H1 (cell line): ENCODE data around the gene SF3A2. TPM values are rescaled to one million over a fixed set of nuclear protein-coding genes. Genes with fewer than 3 reads are reported as not detected.

ENCODE experiments used
- CTCF ChIA-PET: fragments of 300-600 bp; sonication (Branson Sonifier 250); formaldehyde crosslinking; loops from one replicate; lab custom pipeline; 2021; ENCODE audit not compliant: partially characterized antibody; lab: Charles Lee
- POLR2A ChIA-PET: fragments of 300-600 bp; sonication (Branson Sonifier 250); formaldehyde crosslinking; loops from one replicate; lab custom pipeline; 2021; ENCODE audit warnings: inconsistent platforms; ENCODE audit not compliant: partially characterized antibody; lab: Charles Lee
- DNase-seq, 2 experiments: peaks; one replicate each; pipeline versions ENCODE4 v3.0.0 to v3.0.0-alpha.2; 2010 to 2022; ENCODE audit warnings: low spot score in 2 of 2, low read depth in 1 of 2, mixed read lengths in 1 of 2
- FAIRE-seq: peaks from 2 replicates; lab custom pipeline; 2011; peaks lifted over from hg19 to GRCh38; lab: Jason Lieb, UNC
- H2AFZ ChIP-seq: 2 replicates; pipeline ENCODE4 v1.8.1; 2012; ENCODE audit warnings: low read length, inconsistent platforms
- H2AK5ac ChIP-seq: 2 replicates; pipeline ENCODE4 v1.6.1; 2013; ENCODE audit warnings: low read depth, low read length
- H2BK120ac ChIP-seq: replicated peaks from 2 replicates; pipeline ENCODE3; 2013; ENCODE audit warnings: low read depth, low read length, inconsistent platforms
- H2BK12ac ChIP-seq: 2 replicates; pipeline ENCODE4 v1.6.1; 2013; ENCODE audit warnings: low read depth, low read length
- H2BK15ac ChIP-seq: 2 replicates; pipeline ENCODE4 v1.6.1; 2013; ENCODE audit warnings: low read length
- H2BK20ac ChIP-seq: 2 replicates; pipeline ENCODE4 v1.6.1; 2013; ENCODE audit warnings: low read length
- H2BK5ac ChIP-seq: 2 replicates; pipeline ENCODE4 v1.6.1; 2013; ENCODE audit warnings: low read depth, low read length
- H3K14ac ChIP-seq: 2 replicates; pipeline ENCODE4 v1.6.1; 2013; ENCODE audit warnings: inconsistent platforms; ENCODE audit not compliant: insufficient read length
- H3K18ac ChIP-seq: 2 replicates; pipeline ENCODE4 v1.6.1; 2013; ENCODE audit warnings: low read length; ENCODE audit errors: extremely low read depth
- H3K23ac ChIP-seq: 2 replicates; pipeline ENCODE4 v1.6.1; 2013; ENCODE audit warnings: inconsistent platforms; ENCODE audit not compliant: insufficient read length
- H3K23me2 ChIP-seq: 2 replicates; pipeline ENCODE4 v1.6.1; 2013; ENCODE audit warnings: low read depth, low read length
- H3K27ac ChIP-seq: 2 replicates; pipeline ENCODE4 v1.6.1; 2011; ENCODE audit warnings: low read depth, low read length, inconsistent platforms
- H3K27me3 ChIP-seq, 4 experiments: replicated peaks in 1 of 4; 1 replicate in 1 of 4; 2 replicates in 3 of 4; pipeline versions ENCODE4 v1.6.1 to v1.8.1; 2011 to 2013; ENCODE audit warnings: low read length in 3 of 4, mild to moderate bottlenecking in 3 of 4, inconsistent platforms in 2 of 4, mixed read lengths in 2 of 4, moderate library complexity in 1 of 4; ENCODE audit not compliant: control insufficient read depth in 3 of 4, insufficient read depth in 3 of 4; ENCODE audit errors: extremely low read depth in 1 of 4
- H3K36me3 ChIP-seq, 4 experiments: 2 replicates each; pipeline versions ENCODE4 v1.6.1 to v1.8.1; 2011 to 2013; ENCODE audit warnings: mild to moderate bottlenecking in 4 of 4, low read length in 3 of 4, moderate library complexity in 2 of 4, control low read depth in 1 of 4, inconsistent platforms in 1 of 4; ENCODE audit not compliant: insufficient read depth in 4 of 4, control insufficient read depth in 2 of 4
- H3K4ac ChIP-seq: replicated peaks from 2 replicates; pipeline ENCODE3; 2013; ENCODE audit warnings: low read length, low read depth, mixed read lengths, inconsistent platforms; ENCODE audit not compliant: insufficient read length
- H3K4me1 ChIP-seq, 4 experiments: replicated peaks in 1 of 4; 1 replicate in 1 of 4; 2 replicates in 3 of 4; pipeline versions ENCODE4 v1.6.1 to v1.8.1; 2011 to 2013; ENCODE audit warnings: low read length in 3 of 4, inconsistent platforms in 2 of 4, mixed read lengths in 1 of 4; ENCODE audit not compliant: insufficient read depth in 4 of 4, control insufficient read depth in 3 of 4
- H3K4me2 ChIP-seq, 2 experiments: 2 replicates each; pipeline versions ENCODE4 v1.6.1 to v1.8.1; 2011 to 2013; ENCODE audit warnings: low read depth in 2 of 2, low read length in 2 of 2, control low read depth in 1 of 2, inconsistent platforms in 1 of 2, mild to moderate bottlenecking in 1 of 2; ENCODE audit not compliant: insufficient read depth in 1 of 2
- H3K4me3 ChIP-seq, 4 experiments: fragments of 200-600, 300-600 bp in 1 of 4; sonication (generic), shearing (Covaris generic), sonication (Bioruptor Twin) in 1 of 4; 2 replicates each; pipeline versions ENCODE4 v1.5.1 to v1.8.1; 2011 to 2016; ENCODE audit warnings: low read length in 4 of 4, low read depth in 3 of 4, control low read depth in 2 of 4, inconsistent platforms in 2 of 4, mild to moderate bottlenecking in 2 of 4, mixed read lengths in 1 of 4, moderate library complexity in 1 of 4; ENCODE audit not compliant: insufficient read depth in 2 of 4; ENCODE audit errors: extremely low read depth in 1 of 4
- H3K56ac ChIP-seq: replicated peaks from 2 replicates; pipeline ENCODE3; 2013; ENCODE audit warnings: low read depth, mild to moderate bottlenecking, mixed read lengths, low read length, inconsistent platforms; ENCODE audit not compliant: insufficient read length
- H3K79me1 ChIP-seq: 2 replicates; pipeline ENCODE4 v1.6.1; 2013; ENCODE audit warnings: low read depth, low read length, control low read depth
- H3K79me2 ChIP-seq, 2 experiments: 2 replicates each; pipeline versions ENCODE4 v1.6.1 to v1.8.1; 2012 to 2013; ENCODE audit warnings: low read length in 2 of 2, mild to moderate bottlenecking in 2 of 2, inconsistent platforms in 1 of 2; ENCODE audit not compliant: insufficient read depth in 2 of 2, control insufficient read depth in 1 of 2
- H3K9ac ChIP-seq, 4 experiments: replicated peaks in 1 of 4; 1 replicate in 1 of 4; 2 replicates in 3 of 4; pipeline versions ENCODE4 v1.6.1 to v1.8.1; 2011 to 2013; ENCODE audit warnings: low read depth in 3 of 4, low read length in 3 of 4, control low read depth in 2 of 4, mild to moderate bottlenecking in 2 of 4, moderate library complexity in 2 of 4, inconsistent platforms in 1 of 4; ENCODE audit errors: extremely low read depth in 1 of 4
- H3K9me3 ChIP-seq, 2 experiments: 2 replicates each; pipeline versions ENCODE4 v1.6.1 to v1.8.1; 2012 to 2013; ENCODE audit warnings: mild to moderate bottlenecking in 2 of 2, moderate library complexity in 2 of 2, control low read depth in 1 of 2, inconsistent platforms in 1 of 2, low read depth in 1 of 2, low read length in 1 of 2, mixed read lengths in 1 of 2; ENCODE audit not compliant: insufficient read depth in 2 of 2
- H4K20me1 ChIP-seq, 2 experiments: replicated peaks in 1 of 2; 2 replicates each; pipeline versions ENCODE3 to v1.8.1; 2011 to 2013; ENCODE audit warnings: inconsistent platforms in 2 of 2, low read length in 2 of 2, mild to moderate bottlenecking in 1 of 2; ENCODE audit not compliant: insufficient read depth in 2 of 2, control insufficient read depth in 1 of 2
- H4K5ac ChIP-seq: 2 replicates; pipeline ENCODE4 v1.6.1; 2013; ENCODE audit warnings: low read length, low read depth, mixed read lengths, inconsistent platforms; ENCODE audit not compliant: insufficient read length
- H4K8ac ChIP-seq: 2 replicates; pipeline ENCODE4 v1.8.0; 2013; ENCODE audit warnings: mild to moderate bottlenecking, moderate library complexity, low read length, inconsistent platforms; ENCODE audit not compliant: insufficient read depth; ENCODE audit errors: extremely low read depth
- H4K91ac ChIP-seq: replicated peaks from 2 replicates; pipeline ENCODE3; 2013; ENCODE audit warnings: low read length, mixed read lengths, inconsistent platforms; ENCODE audit not compliant: insufficient read length
- EZH2 ChIP-seq: fragments of 200-600 bp; sonication (generic); IDR thresholded peaks from 2 replicates; pipeline ENCODE4 v1.7.1; 2012; ENCODE audit warnings: low read depth, mild to moderate bottlenecking, moderate library complexity, low read length, inconsistent platforms; ENCODE audit not compliant: severe bottlenecking
- GABPA ChIP-seq: IDR thresholded peaks from 2 replicates; pipeline ENCODE4 v1.6.1; 2011; ENCODE audit warnings: mild to moderate bottlenecking, low read length, moderate library complexity, borderline replicate concordance; ENCODE audit not compliant: insufficient read depth
- GTF2F1 ChIP-seq: IDR thresholded peaks from 2 replicates; pipeline ENCODE4 v1.6.1; 2012; ENCODE audit warnings: low read depth, low read length, improper control_type of control experiment, borderline replicate concordance
- MAFK ChIP-seq: IDR thresholded peaks from 2 replicates; pipeline ENCODE4 v1.6.1; 2012; ENCODE audit warnings: low read depth, mild to moderate bottlenecking, improper control_type of control experiment, low read length
- NRF1 ChIP-seq: IDR thresholded peaks from 2 replicates; pipeline ENCODE4 v1.6.1; 2011; ENCODE audit warnings: mild to moderate bottlenecking, low read depth, low read length, improper control_type of control experiment
- RXRA ChIP-seq: IDR thresholded peaks from 2 replicates; pipeline ENCODE4 v1.6.1; 2011; ENCODE audit warnings: low read depth, mild to moderate bottlenecking, low read length, moderate library complexity; ENCODE audit not compliant: insufficient read depth
- SAP30 ChIP-seq: fragments of 300-600 bp; sonication (generic); IDR thresholded peaks from 2 replicates; pipeline ENCODE4 v1.7.1; 2012; ENCODE audit warnings: low read length, moderate library complexity, mild to moderate bottlenecking, inconsistent platforms; ENCODE audit not compliant: insufficient read depth, insufficient replicate concordance
- SIN3A ChIP-seq, 2 experiments: IDR thresholded peaks in 1 of 2; conservative IDR thresholded peaks in 1 of 2; 2 replicates each; pipeline ENCODE4 v1.6.1; 2011 to 2012; ENCODE audit warnings: low read length in 2 of 2, improper control_type of control experiment in 1 of 2, low read depth in 1 of 2, mild to moderate bottlenecking in 1 of 2
- SP1 ChIP-seq: IDR thresholded peaks from 2 replicates; pipeline ENCODE4 v1.6.1; 2011; ENCODE audit warnings: low read depth, low read length
- YY1 ChIP-seq: IDR thresholded peaks from 2 replicates; pipeline ENCODE4 v1.6.1; 2011; ENCODE audit warnings: low read depth, mild to moderate bottlenecking, low read length
- WGBS, 2 experiments: shearing (Covaris generic) in 1 of 2; methylation state at CpG; one replicate each; pipeline versions ENCODE4 v1.1.6 to v1.1.7; 2013 to 2015; ENCODE audit warnings: low lambda C conversion rate in 2 of 2, mixed read lengths in 2 of 2, inconsistent platforms in 1 of 2, low coverage in 1 of 2, missing lambda C conversion rate in 1 of 2; ENCODE audit not compliant: insufficient replicate concordance in 2 of 2, insufficient coverage in 1 of 2, insufficient read length in 1 of 2; ENCODE audit errors: extremely low coverage in 1 of 2, missing lambda C conversion rate in 1 of 2; 5-methylcytosine and 5-hydroxymethylcytosine counted together
- polyA plus RNA-seq, 7 experiments: library from polyadenylated mRNA; depleted of rRNA in 3 of 7; stranded (reverse) in 5 of 7; unstranded in 2 of 7; fragments of >200 nt in 5 of 7; fragments of 200-250 nt in 2 of 7; gene quantifications; 1 replicate in 5 of 7; 2 replicates in 1 of 7; 4 replicates in 1 of 7; pipeline versions ENCODE4 v1.2.1 to v1.2.3, GENCODE V29; 2011 to 2013; ENCODE audit warnings: missing spikeins in 2 of 7, mixed read lengths in 2 of 7
- total RNA-seq: library from RNA; stranded (reverse); fragmentation: NEBNext Ultra II Directional; extraction: Animal tissue kit (Norgen Biotek cat#: 25700); gene quantifications from 2 replicates; pipeline ENCODE4 v1.2.1, GENCODE V29; 2021

Gene SF3A2
- total and polyA plus RNA-seq, 2 of the 8 experiments (the other 6 are each of a cell fraction or from before 2014, with no cell fraction given) = 15.3 to 146 TPM

GRCh38 chr19:2282062-2282861, 45.6 kb downstream of the SF3A2 start, which contains the start of gene PEAK3:
Gene PEAK3, minus strand, starts transcription at chr19:2282175. Its CDS starts 1,244 bp downstream, at chr19:2280931.
- Histone ChIP-seq H4K20me1 (peaks cover 0 to 4% of the 10 kb centered on the region in 2 experiments), H3K9ac (no peak within 1 kb of the TSS), H3K36me3 (no peaks in the 10 kb centered on the region), H2BK20ac (no peak within 1 kb of the TSS), H2AFZ (no peak within 1 kb of the TSS), H2BK120ac (no peak within 1 kb of the TSS), H3K14ac (no peak within 1 kb of the TSS), H3K23me2 (peaks cover 5% of the 10 kb centered on the region; the same call in 1 of the 2 replicates), H3K18ac (no peak within 1 kb of the TSS), H2BK12ac (no peak within 1 kb of the TSS), H3K4me1 (peaks cover 0 to 5% (median 0%) of the 10 kb centered on the region in 4 experiments; a peak in 2 of 7 replicates), H4K5ac (no peak within 1 kb of the TSS), H3K27me3 (peaks cover 0 to 23% (median 16%) of the 10 kb centered on the region in 4 experiments; a peak in 6 of 7 replicates), H4K8ac (peak within 1 kb of the TSS; percentile 31; the same call in 1 of the 2 replicates), H2AK5ac (no peak within 1 kb of the TSS), H3K79me1 (no peaks in the 10 kb centered on the region), H3K27ac (no peak within 1 kb of the TSS), H2BK15ac (no peak within 1 kb of the TSS), H3K56ac (no peak within 1 kb of the TSS), H3K9me3 (no peaks in the 10 kb centered on the region), H3K4me2 (peak within 1 kb of the TSS; percentile 79 to 83), H3K4ac (no peak within 1 kb of the TSS), H2BK5ac (no peak within 1 kb of the TSS), H3K23ac (no peak within 1 kb of the TSS), H3K4me3 (peak within 1 kb of the TSS; percentile 28 to 64 (median 44)), H3K79me2 (no peaks in the 10 kb centered on the region), H4K91ac (no peak within 1 kb of the TSS)
- WGBS, 2 experiments = 8% methylated on average over 33 of the region's 41 CpGs; no CpG with 5 or more reads in 1 of the 2 experiments
- peak in 1 of 2 experiments; percentile 79 for DNase-seq
- no peak for FAIRE-seq
- ChIA-PET CTCF (interaction anchor here (0.9 to 1.4 kb wide), 3 partner anchors 17 to 36 kb away, joined by 3 to 5 read pairs (median 3); no protein-coding TSS in a partner anchor), POLR2A (interaction anchor here (1.0 to 2.1 kb wide), 7 partner anchors 9 to 37 kb away, joined by 3 to 9 read pairs (median 3); no protein-coding TSS in a partner anchor)
- TF ChIP-seq YY1 (no peak), NRF1 (no peak), RXRA (no peak), SIN3A (conservative IDR thresholded peaks at IDR 0.05 in 1 of 2, IDR thresholded peaks at IDR 0.05 in 1 of 2; ENCODE audit: low read depth in 1 of 2, low read length in 2 of 2) (0 out of 4 replicates have a peak, but pooled peaks of 1 of the 2 experiments have one; percentile 23), GABPA (peak; percentile 63; the same call in 1 of the 2 replicates), SAP30 (no peak), MAFK (no peak), SP1 (no peak), EZH2 (peak; percentile 52), GTF2F1 (no peak)
